WTC11 (cell line): ENCODE results near the gene NUAK1. TPM values are rescaled to one million over a fixed set of nuclear protein-coding genes. Genes with fewer than 3 reads are reported as not detected.

Source experiments
- ATAC-seq: fragments of 200-7000 bp; cut with Tn5 transposase; 2 replicates; pipeline ENCODE4 v1.10.0; 2021; ENCODE audit warnings: mild to moderate bottlenecking, moderate library complexity
- CTCF ChIA-PET: fragments of 300-600 bp; sonication (Branson Sonifier 250); formaldehyde crosslinking; loops from one replicate; lab custom pipeline; 2021; ENCODE audit warnings: antibody characterized with exemption; lab: Charles Lee
- POLR2A ChIA-PET: fragments of 350-600 bp; sonication (Branson Sonifier 250); formaldehyde crosslinking; loops from one replicate; lab custom pipeline; 2021; ENCODE audit warnings: antibody characterized with exemption; lab: Charles Lee
- DNase-seq: peaks from one replicate; pipeline ENCODE4 v3.0.0; 2021; ENCODE audit warnings: low spot score
- H3K27ac Mint-ChIP-seq: 2 replicates; pipeline ENCODE4 v1.8.0; 2021; ENCODE audit warnings: mixed read lengths
- H3K27me3 Mint-ChIP-seq: 2 replicates; pipeline ENCODE4 v1.8.0; 2021; ENCODE audit warnings: low read depth, mild to moderate bottlenecking, moderate library complexity, mixed read lengths
- H3K36me3 Mint-ChIP-seq: 2 replicates; pipeline ENCODE4 v1.8.0; 2021; ENCODE audit warnings: mixed read lengths
- H3K4me1 Mint-ChIP-seq: 2 replicates; pipeline ENCODE4 v1.8.0; 2022; ENCODE audit warnings: mixed read lengths
- H3K4me3 Mint-ChIP-seq: 2 replicates; pipeline ENCODE4 v1.8.0; 2021; ENCODE audit warnings: mild to moderate bottlenecking, moderate library complexity, mixed read lengths
- H3K9me3 Mint-ChIP-seq: 2 replicates; pipeline ENCODE4 v1.8.0; 2021; ENCODE audit warnings: mixed read lengths
- ATF1 ChIP-seq: sonication (generic); formaldehyde crosslinking; IDR thresholded peaks from 2 replicates; pipeline ENCODE4 v1.8.1; 2023; ENCODE audit warnings: mild to moderate bottlenecking, moderate library complexity, missing genetic modification reagents
- FOXJ3 ChIP-seq: sonication (generic); formaldehyde crosslinking; IDR thresholded peaks from 2 replicates; pipeline ENCODE4 v1.9.0; 2021; ENCODE audit warnings: missing genetic modification reagents, mild to moderate bottlenecking, borderline replicate concordance
- FOXP1 ChIP-seq: sonication (generic); formaldehyde crosslinking; IDR thresholded peaks from 2 replicates; pipeline ENCODE4 v1.8.0; 2022; ENCODE audit warnings: missing genetic modification reagents, mild to moderate bottlenecking, moderate library complexity, borderline replicate concordance
- GABPB1 ChIP-seq: sonication (generic); formaldehyde crosslinking; IDR thresholded peaks from 2 replicates; pipeline ENCODE4 v1.8.1; 2023; ENCODE audit warnings: mild to moderate bottlenecking, missing genetic modification reagents
- GTF2I ChIP-seq: fragments of 250-450 bp; sonication (Bioruptor Pico); conservative IDR thresholded peaks from 2 replicates; pipeline ENCODE4 v1.4.0; 2021; ENCODE audit warnings: mild to moderate bottlenecking
- IRF2 ChIP-seq: sonication (generic); formaldehyde crosslinking; IDR thresholded peaks from 2 replicates; pipeline ENCODE4 v1.8.0; 2022; ENCODE audit warnings: low read depth, missing genetic modification reagents, borderline replicate concordance
- MYBL2 ChIP-seq: sonication (generic); formaldehyde crosslinking; IDR thresholded peaks from 2 replicates; pipeline ENCODE4 v1.8.1; 2023; ENCODE audit warnings: mild to moderate bottlenecking, moderate library complexity, missing genetic modification reagents
- SOX15 ChIP-seq: fragments of 250-450 bp; sonication (Bioruptor Pico); IDR thresholded peaks from 2 replicates; pipeline ENCODE4 v1.9.0; 2021; ENCODE audit warnings: mild to moderate bottlenecking
- ZBTB21 ChIP-seq: sonication (generic); formaldehyde crosslinking; IDR thresholded peaks from 2 replicates; pipeline ENCODE4 v1.8.1; 2023; ENCODE audit warnings: mild to moderate bottlenecking, missing genetic modification reagents, borderline replicate concordance
- ZNF263 ChIP-seq: sonication (generic); formaldehyde crosslinking; IDR thresholded peaks from 2 replicates; pipeline ENCODE4 v1.8.1; 2022; ENCODE audit warnings: low read depth, mild to moderate bottlenecking, moderate library complexity, missing genetic modification reagents
- ZNF416 ChIP-seq: fragments of 250-450 bp; sonication (Bioruptor Pico); IDR thresholded peaks from 2 replicates; pipeline ENCODE4 v1.9.0; 2021; ENCODE audit warnings: mild to moderate bottlenecking, inconsistent platforms
- ZNF671 ChIP-seq: fragments of 250-450 bp; sonication (Bioruptor Pico); IDR thresholded peaks from 2 replicates; pipeline ENCODE4 v1.8.0; 2021; ENCODE audit warnings: mild to moderate bottlenecking
- total RNA-seq: library from RNA; stranded (reverse); gene quantifications from 3 replicates; pipeline ENCODE4 v1.2.3, GENCODE V29; 2021
- TF ChIP-seq, protein P1 (sequence below): sonication (generic); formaldehyde crosslinking; IDR thresholded peaks from 2 replicates; pipeline ENCODE4 v1.8.1; 2022; ENCODE audit warnings: missing genetic modification reagents, borderline replicate concordance
- TF ChIP-seq, protein P2 (sequence below): sonication (generic); formaldehyde crosslinking; IDR thresholded peaks from 2 replicates; pipeline ENCODE4 v1.8.1; 2023; ENCODE audit warnings: mild to moderate bottlenecking, missing genetic modification reagents, moderate library complexity
- TF ChIP-seq, protein P3 (sequence below): sonication (generic); formaldehyde crosslinking; IDR thresholded peaks from 2 replicates; pipeline ENCODE4 v1.8.1; 2023; ENCODE audit warnings: mild to moderate bottlenecking, missing genetic modification reagents
- TF ChIP-seq, protein P4 (sequence below): sonication (generic); formaldehyde crosslinking; conservative IDR thresholded peaks from 2 replicates; pipeline ENCODE4 v1.8.1; 2022; ENCODE audit warnings: mild to moderate bottlenecking, missing genetic modification reagents

NUAK1 gene
- total RNA-seq, 1 experiment from 2014 or later, result 15.9 TPM

DNA sequence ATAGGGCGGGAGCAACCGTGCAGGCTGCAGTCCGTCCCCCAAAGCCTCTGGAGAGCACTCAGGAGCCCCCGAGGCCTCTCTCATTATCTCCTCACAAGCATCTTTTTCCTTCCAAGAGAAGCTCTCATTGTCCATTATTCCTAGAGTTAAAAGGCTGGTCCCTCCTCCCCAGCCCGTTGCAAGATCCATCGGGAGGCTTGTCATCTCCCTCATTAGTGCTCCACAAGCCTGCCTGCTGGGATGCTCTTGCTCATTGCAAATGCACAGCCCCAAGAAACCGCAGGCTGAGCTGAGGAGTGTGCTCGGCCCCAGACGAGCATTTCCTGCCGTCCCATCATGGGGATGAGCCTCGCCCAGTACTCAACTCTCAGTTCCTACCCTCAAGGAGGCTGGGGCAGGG is 23.3 kb downstream of the NUAK1 start:
- DNase-seq, result no peak
- H3K4me3 Mint-ChIP-seq, result no peak overlapping the region
- no peak for TF ChIP-seq ZNF416 (CRISPR knock-in tag)
- TF ChIP-seq ZNF263 (CRISPR knock-in tag), result peak; percentile 94
- TF ChIP-seq, all 79 proteins: peak for 1
- Mint-ChIP-seq H3K27ac (no peak overlapping the region), H3K36me3 (no peaks in the 10 kb centered on the region), H3K4me1 (peaks cover 78% of the 10 kb centered on the region), H3K9me3 (no peaks in the 10 kb centered on the region), H3K27me3 (no peaks in the 10 kb centered on the region; the same call in 1 of the 2 replicates)
- ChIA-PET POLR2A (no interaction called here), CTCF (interaction anchor here (1.0 kb wide), 2 partner anchors 13 to 21 kb away, joined by 3 to 7 read pairs; no protein-coding TSS in a partner anchor)
- ATAC-seq, result peak; percentile 58

DNA sequence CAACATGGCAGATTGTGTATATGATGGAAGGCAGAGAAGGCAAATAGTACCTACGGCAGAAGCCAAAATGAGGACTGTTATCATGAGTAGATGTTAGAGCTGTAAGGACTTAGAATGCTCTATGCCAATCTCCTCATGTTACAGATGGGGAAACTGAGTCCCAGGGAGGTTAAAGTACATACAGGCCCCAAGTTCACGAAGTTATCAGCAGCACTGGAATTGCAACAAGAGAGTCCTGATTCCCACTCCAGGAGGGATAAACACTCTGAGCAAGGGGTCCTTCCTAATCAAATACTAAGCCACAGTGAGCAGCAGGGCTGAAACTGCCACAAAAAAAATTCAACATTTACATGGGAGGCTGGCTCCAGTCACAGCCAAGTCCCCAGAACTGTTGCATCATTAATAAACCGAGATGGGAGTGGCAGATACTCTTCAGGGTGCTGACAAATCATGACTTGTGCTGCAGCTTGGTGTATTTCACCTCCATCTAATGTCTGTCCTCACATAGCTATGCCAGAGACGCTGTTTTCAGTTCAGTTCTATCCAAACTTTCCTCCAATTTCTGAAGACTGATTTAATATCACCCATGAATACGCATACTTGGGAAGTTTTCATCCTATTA is 24.2 kb downstream of the NUAK1 start:
- Mint-ChIP-seq H3K27ac (no peak overlapping the region), H3K36me3 (no peaks in the 10 kb centered on the region)
- TF ChIP-seq, protein P1, sequence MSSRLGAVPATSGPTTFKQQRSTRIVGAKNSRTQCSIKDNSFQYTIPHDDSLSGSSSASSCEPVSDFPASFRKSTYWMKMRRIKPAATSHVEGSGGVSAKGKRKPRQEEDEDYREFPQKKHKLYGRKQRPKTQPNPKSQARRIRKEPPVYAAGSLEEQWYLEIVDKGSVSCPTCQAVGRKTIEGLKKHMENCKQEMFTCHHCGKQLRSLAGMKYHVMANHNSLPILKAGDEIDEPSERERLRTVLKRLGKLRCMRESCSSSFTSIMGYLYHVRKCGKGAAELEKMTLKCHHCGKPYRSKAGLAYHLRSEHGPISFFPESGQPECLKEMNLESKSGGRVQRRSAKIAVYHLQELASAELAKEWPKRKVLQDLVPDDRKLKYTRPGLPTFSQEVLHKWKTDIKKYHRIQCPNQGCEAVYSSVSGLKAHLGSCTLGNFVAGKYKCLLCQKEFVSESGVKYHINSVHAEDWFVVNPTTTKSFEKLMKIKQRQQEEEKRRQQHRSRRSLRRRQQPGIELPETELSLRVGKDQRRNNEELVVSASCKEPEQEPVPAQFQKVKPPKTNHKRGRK (CRISPR knock-in tag), result no peak
- TF ChIP-seq GABPB1 (CRISPR knock-in tag), result 0 out of 2 replicates have a peak, but pooled peaks have one; percentile 25
- TF ChIP-seq, all 79 proteins: peak for 1
- Mint-ChIP-seq H3K9me3 (no peaks in the 10 kb centered on the region), H3K4me1 (peaks cover 86% of the 10 kb centered on the region), H3K4me3 (no peak overlapping the region), H3K27me3 (no peaks in the 10 kb centered on the region; the same call in 1 of the 2 replicates)
- ATAC-seq, result no peak
- CTCF ChIA-PET, result interaction anchor here (1.0 kb wide), 2 partner anchors 14 to 22 kb away, joined by 3 to 7 read pairs; no protein-coding TSS in a partner anchor
- POLR2A ChIA-PET, result no interaction called here
- DNase-seq, result no peak

DNA sequence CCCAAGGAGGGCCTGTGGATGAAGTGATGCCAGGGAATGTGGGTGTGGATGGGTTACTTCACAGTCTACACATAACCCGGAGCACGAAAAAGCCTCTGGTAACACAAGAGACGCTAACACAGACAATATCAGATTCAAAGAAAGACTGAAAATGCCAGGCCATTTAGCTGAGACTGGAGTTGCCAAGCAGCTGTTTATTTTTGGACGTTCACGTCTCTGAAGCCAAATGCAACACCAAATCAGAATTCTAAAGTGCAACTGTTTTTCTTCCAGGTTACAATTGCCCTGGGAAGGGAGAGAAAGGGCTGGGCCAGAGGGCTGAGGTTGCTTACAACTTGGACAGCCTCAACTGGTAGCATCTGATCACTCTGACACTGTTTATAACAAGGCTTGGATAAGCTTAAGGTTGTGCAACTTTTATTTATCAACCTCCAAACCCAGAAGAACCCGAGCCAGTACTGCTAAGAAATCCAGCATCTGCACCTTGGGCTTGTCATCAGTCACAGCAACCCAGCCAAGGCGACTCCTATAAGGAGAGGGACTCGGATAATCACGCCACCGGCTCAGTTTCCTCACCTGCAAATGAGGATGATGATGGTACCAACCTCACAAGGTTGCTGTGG is 24.8 kb downstream of the NUAK1 start:
- TF ChIP-seq GTF2I (no peak), FOXJ3 (CRISPR knock-in tag) (no peak), MYBL2 (no peak), ZBTB21 (CRISPR knock-in tag) (no peak), ATF1 (CRISPR knock-in tag) (no peak), SOX15 (CRISPR knock-in tag) (no peak), ZNF671 (CRISPR knock-in tag) (no peak), IRF2 (CRISPR knock-in tag) (no peak), FOXP1 (CRISPR knock-in tag) (no peak)
- TF ChIP-seq, protein P2, sequence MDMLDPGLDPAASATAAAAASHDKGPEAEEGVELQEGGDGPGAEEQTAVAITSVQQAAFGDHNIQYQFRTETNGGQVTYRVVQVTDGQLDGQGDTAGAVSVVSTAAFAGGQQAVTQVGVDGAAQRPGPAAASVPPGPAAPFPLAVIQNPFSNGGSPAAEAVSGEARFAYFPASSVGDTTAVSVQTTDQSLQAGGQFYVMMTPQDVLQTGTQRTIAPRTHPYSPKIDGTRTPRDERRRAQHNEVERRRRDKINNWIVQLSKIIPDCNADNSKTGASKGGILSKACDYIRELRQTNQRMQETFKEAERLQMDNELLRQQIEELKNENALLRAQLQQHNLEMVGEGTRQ (CRISPR knock-in tag), result no peak
- TF ChIP-seq, protein P3, sequence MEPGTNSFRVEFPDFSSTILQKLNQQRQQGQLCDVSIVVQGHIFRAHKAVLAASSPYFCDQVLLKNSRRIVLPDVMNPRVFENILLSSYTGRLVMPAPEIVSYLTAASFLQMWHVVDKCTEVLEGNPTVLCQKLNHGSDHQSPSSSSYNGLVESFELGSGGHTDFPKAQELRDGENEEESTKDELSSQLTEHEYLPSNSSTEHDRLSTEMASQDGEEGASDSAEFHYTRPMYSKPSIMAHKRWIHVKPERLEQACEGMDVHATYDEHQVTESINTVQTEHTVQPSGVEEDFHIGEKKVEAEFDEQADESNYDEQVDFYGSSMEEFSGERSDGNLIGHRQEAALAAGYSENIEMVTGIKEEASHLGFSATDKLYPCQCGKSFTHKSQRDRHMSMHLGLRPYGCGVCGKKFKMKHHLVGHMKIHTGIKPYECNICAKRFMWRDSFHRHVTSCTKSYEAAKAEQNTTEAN (CRISPR knock-in tag), result no peak
- TF ChIP-seq, protein P4, sequence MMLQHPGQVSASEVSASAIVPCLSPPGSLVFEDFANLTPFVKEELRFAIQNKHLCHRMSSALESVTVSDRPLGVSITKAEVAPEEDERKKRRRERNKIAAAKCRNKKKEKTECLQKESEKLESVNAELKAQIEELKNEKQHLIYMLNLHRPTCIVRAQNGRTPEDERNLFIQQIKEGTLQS (CRISPR knock-in tag), result no peak
- Mint-ChIP-seq H3K27ac (peak overlapping the region; percentile 60; the same call in 1 of the 2 replicates), H3K36me3 (no peaks in the 10 kb centered on the region), H3K4me3 (no peak overlapping the region), H3K27me3 (no peaks in the 10 kb centered on the region; the same call in 1 of the 2 replicates), H3K4me1 (peaks cover 86% of the 10 kb centered on the region), H3K9me3 (no peaks in the 10 kb centered on the region)
- CTCF ChIA-PET, result interaction anchor here (1.1 kb wide), 1 partner anchor 10 kb away, joined by 4 read pairs; no protein-coding TSS in a partner anchor
- ATAC-seq (no peak), DNase-seq (no peak)
- POLR2A ChIA-PET, result no interaction called here
